Colonic mucosa (tissue), 4 donors: Measurements from ENCODE around the gene TMEM38B. TPM values are rescaled to one million over a fixed set of nuclear protein-coding genes. Genes with fewer than 3 reads are reported as not detected.

ENCODE experiments used
- DNase-seq: peaks from one replicate; pipeline ENCODE4 v3.0.0-alpha.2; 2020
- H3K27ac ChIP-seq: fragments of 200-600 bp; one replicate; pipeline ENCODE4 v1.8.0; 2021
- H3K27me3 ChIP-seq: fragments of 200-600 bp; one replicate; pipeline ENCODE4 v1.8.0; 2021
- H3K36me3 ChIP-seq: fragments of 200-600 bp; one replicate; pipeline ENCODE4 v1.8.0; 2021
- H3K4me1 ChIP-seq: fragments of 200-600 bp; one replicate; pipeline ENCODE4 v1.8.0; 2021; ENCODE audit warnings: mild to moderate bottlenecking
- H3K4me3 ChIP-seq: fragments of 200-600 bp; one replicate; pipeline ENCODE4 v1.8.0; 2021
- H3K9ac ChIP-seq, 2 donors: one replicate each; pipeline ENCODE4 v1.7.0; 2013; ENCODE audit warnings: control low read depth in 2 of 2, low read depth in 2 of 2, low read length in 2 of 2
- H3K9me3 ChIP-seq: fragments of 200-600 bp; one replicate; pipeline ENCODE4 v1.8.0; 2021
- CTCF ChIP-seq: fragments of 200-600 bp; IDR thresholded peaks from one replicate; pipeline ENCODE4 v1.8.0; 2022; ENCODE audit warnings: antibody characterized with exemption, mild to moderate bottlenecking
- intact Hi-C: fragments of 100-400 bp; cut with DNase I; formaldehyde crosslinking; loops from one replicate; pipeline ENCODE4 v1.14.1; 2022
- total RNA-seq, 2 donors: library from RNA; stranded (reverse); fragmentation: NEBNext Ultra II Directional in 1 of 2; extraction: Animal tissue kit (Norgen Biotek cat#: 25700) in 1 of 2; gene quantifications; one replicate each; pipeline ENCODE4 v1.2.1, GENCODE V29; 2021
- donor health status: healthy.
- donor health status: DM: no; HTN: no; CAD: no.
- donor health status: DM: no; HTN: no; CAD: no.

Gene TMEM38B
- total RNA-seq, 2 donors from 2014 or later, result 28.5 to 38.2 TPM

DNA sequence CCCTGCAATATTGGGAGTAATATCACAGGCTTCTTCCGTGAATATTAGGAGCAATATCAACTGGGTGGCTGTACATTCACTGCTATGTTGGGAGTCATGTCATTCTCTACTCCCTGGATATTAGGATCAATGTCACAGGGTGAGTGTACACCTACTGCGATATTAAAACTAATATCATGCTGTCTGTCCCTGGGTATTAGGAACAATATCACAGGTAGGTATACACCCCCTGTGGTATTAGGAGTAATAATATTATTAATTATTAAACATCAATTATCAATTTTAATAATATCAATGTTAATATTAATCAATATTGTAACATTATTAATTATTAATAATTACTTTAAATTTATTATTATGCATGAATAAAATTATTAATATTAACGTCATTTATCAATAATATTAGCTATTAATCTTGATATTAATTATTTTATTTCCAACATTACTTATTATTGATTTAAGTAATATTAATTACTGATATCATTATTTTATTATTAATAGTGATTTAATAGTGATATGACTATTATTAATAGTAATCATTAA lies 121.9 kb downstream of the TMEM38B start:
- TF ChIP-seq CTCF, result no peak
- H3K9ac ChIP-seq, result no peak overlapping the region
- intact Hi-C loops, result no loop called here
- DNase-seq, result no peak
- no peaks in the 10 kb centered on the region for H3K4me1 ChIP-seq
- no peak overlapping the region for H3K27ac ChIP-seq
- H3K36me3 ChIP-seq, result no peaks in the 10 kb centered on the region
- H3K27me3 ChIP-seq, result no peaks in the 10 kb centered on the region
- no peak overlapping the region for H3K4me3 ChIP-seq
- H3K9me3 ChIP-seq, result no peaks in the 10 kb centered on the region

GRCh38 chr9:105816981-105817380 lies 122.6 kb downstream of the TMEM38B start:
- TF ChIP-seq CTCF, result no peak
- no peaks in the 10 kb centered on the region for H3K27me3 ChIP-seq
- intact Hi-C loops, result no loop called here
- no peaks in the 10 kb centered on the region for H3K4me1 ChIP-seq
- no peak overlapping the region for H3K9ac ChIP-seq
- no peaks in the 10 kb centered on the region for H3K36me3 ChIP-seq
- DNase-seq, result no peak
- H3K9me3 ChIP-seq, result no peaks in the 10 kb centered on the region
- H3K27ac ChIP-seq, result no peak overlapping the region
- H3K4me3 ChIP-seq, result no peak overlapping the region

DNA sequence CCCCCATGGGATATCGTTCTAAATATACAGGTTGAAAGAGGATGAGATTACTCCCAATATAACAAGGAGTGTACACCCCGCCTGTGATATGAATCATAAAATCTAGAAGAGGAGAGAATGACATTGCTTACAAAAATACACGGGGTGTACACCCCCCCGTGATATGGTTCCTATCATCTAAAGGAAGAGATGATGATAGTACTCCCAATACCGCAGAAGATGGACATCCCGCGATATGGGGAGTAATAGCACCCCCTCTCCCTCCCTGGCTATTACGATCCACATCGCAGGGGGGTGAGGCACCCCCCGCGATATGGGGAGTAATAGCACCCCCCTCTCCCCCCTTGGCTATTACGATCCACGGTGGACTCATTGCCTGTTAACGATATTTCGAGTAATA lies 124.6 kb downstream of the TMEM38B start:
- H3K36me3 ChIP-seq, result no peaks in the 10 kb centered on the region
- no peaks in the 10 kb centered on the region for H3K4me1 ChIP-seq
- intact Hi-C loops, result no loop called here
- H3K4me3 ChIP-seq, result no peak overlapping the region
- TF ChIP-seq CTCF, result no peak
- H3K9ac ChIP-seq, result no peak overlapping the region
- H3K9me3 ChIP-seq, result no peaks in the 10 kb centered on the region
- no peak for DNase-seq
- no peaks in the 10 kb centered on the region for H3K27me3 ChIP-seq
- H3K27ac ChIP-seq, result no peak overlapping the region

- no peak for DNase-seq
These were observed 128.5 kb downstream of the TMEM38B start for GRCh38 chr9:105822814-105823213.

More at GRCh38 chr9:105822814-105823213, 128.5 kb downstream of the TMEM38B start:
- no peak overlapping the region for H3K27ac ChIP-seq
- no peaks in the 10 kb centered on the region for H3K36me3 ChIP-seq
- H3K9ac ChIP-seq, result no peak overlapping the region
- no peaks in the 10 kb centered on the region for H3K4me1 ChIP-seq
- no peaks in the 10 kb centered on the region for H3K27me3 ChIP-seq
- no peak overlapping the region for H3K4me3 ChIP-seq
- no peak for TF ChIP-seq CTCF
- H3K9me3 ChIP-seq, result no peaks in the 10 kb centered on the region
- intact Hi-C loops, result no loop called here

Other genes with a start within 250 kb of the TMEM38B start
- gene FSD1L, start 246.5 kb upstream of the TMEM38B start, total RNA-seq, result 1 to 10 TPM; 4.3 to 6.0 TPM
- gene FKTN, start 136.4 kb upstream of the TMEM38B start, total RNA-seq, result 10 to 100 TPM; 12.3 to 18.8 TPM
- not detected for gene TAL2, start 32.1 kb upstream of the TMEM38B start, total RNA-seq